SK-N-SH treated with all-trans-retinoic acid at 6 μM for 48 hours (cell line): ENCODE results near the gene VGLL1.

Experiments used
- ATAC-seq: fragments of 200-7000 bp; cut with Tn5 transposase; 3 replicates; pipeline ENCODE4 v1.9.1; 2020; ENCODE audit warnings: mild to moderate bottlenecking, moderate library complexity
- ARNTL ChIP-seq: fragments of 450-650 bp; formaldehyde crosslinking; IDR thresholded peaks from 2 replicates; pipeline ENCODE4 v1.5.0; 2020; ENCODE audit warnings: low read depth, mild to moderate bottlenecking, moderate library complexity, borderline replicate concordance
- BACH2 ChIP-seq: fragments of 250-450 bp; sonication (Bioruptor Pico); IDR thresholded peaks from 2 replicates; pipeline ENCODE4 v1.9.0; 2021; ENCODE audit warnings: mild to moderate bottlenecking, borderline replicate concordance
- CREB5 ChIP-seq: fragments of 250-450 bp; sonication (Bioruptor Pico); IDR thresholded peaks from 2 replicates; pipeline ENCODE4 v1.5.1; 2020; ENCODE audit warnings: low read depth, mild to moderate bottlenecking, moderate library complexity
- CSDC2 ChIP-seq: fragments of 250-450 bp; sonication (Bioruptor Pico); IDR thresholded peaks from 2 replicates; pipeline ENCODE4 v1.5.0; 2020; ENCODE audit warnings: mild to moderate bottlenecking, moderate library complexity
- CSRNP3 ChIP-seq: fragments of 250-450 bp; sonication (Bioruptor Pico); IDR thresholded peaks from 2 replicates; pipeline ENCODE4 v1.5.1; 2021; ENCODE audit warnings: mild to moderate bottlenecking, moderate library complexity
- ESRRG ChIP-seq: fragments of 250-450 bp; sonication (Bioruptor Pico); IDR thresholded peaks from 2 replicates; pipeline ENCODE4 v1.6.1; 2021; ENCODE audit warnings: mild to moderate bottlenecking
- GLIS3 ChIP-seq: fragments of 250-450 bp; sonication (Bioruptor Pico); IDR thresholded peaks from 2 replicates; pipeline ENCODE4 v1.5.0; 2020; ENCODE audit warnings: mild to moderate bottlenecking, moderate library complexity
- ISL1 ChIP-seq: fragments of 250-450 bp; sonication (Bioruptor Pico); IDR thresholded peaks from 2 replicates; pipeline ENCODE4 v2.1.2; 2022; ENCODE audit warnings: mild to moderate bottlenecking, moderate library complexity
- OSR1 ChIP-seq: fragments of 250-450 bp; sonication (Bioruptor Pico); IDR thresholded peaks from 2 replicates; pipeline ENCODE4 v1.8.0; 2022; ENCODE audit warnings: moderate library complexity, mild to moderate bottlenecking, inconsistent platforms
- PATZ1 ChIP-seq: fragments of 250-450 bp; sonication (Bioruptor Pico); IDR thresholded peaks from 2 replicates; pipeline ENCODE4 v1.8.0; 2020; ENCODE audit warnings: mild to moderate bottlenecking, moderate library complexity, borderline replicate concordance
- POU6F1 ChIP-seq: fragments of 250-450 bp; sonication (Bioruptor Pico); IDR thresholded peaks from 2 replicates; pipeline ENCODE4 v1.8.0; 2021; ENCODE audit warnings: low read depth, mild to moderate bottlenecking, moderate library complexity, borderline replicate concordance
- PPARA ChIP-seq: fragments of 250-450 bp; sonication (Bioruptor Pico); IDR thresholded peaks from 2 replicates; pipeline ENCODE4 v1.5.0; 2020; ENCODE audit warnings: mild to moderate bottlenecking, borderline replicate concordance
- SNAI2 ChIP-seq: fragments of 250-450 bp; sonication (Bioruptor Pico); IDR thresholded peaks from 2 replicates; pipeline ENCODE4 v1.5.0; 2020; ENCODE audit warnings: mild to moderate bottlenecking, moderate library complexity
- TOX ChIP-seq: fragments of 250-450 bp; sonication (Bioruptor Pico); IDR thresholded peaks from 2 replicates; pipeline ENCODE4 v1.8.0; 2021; ENCODE audit warnings: mild to moderate bottlenecking, moderate library complexity, borderline replicate concordance
- TSHZ2 ChIP-seq: fragments of 250-450 bp; sonication (Bioruptor Pico); IDR thresholded peaks from 2 replicates; pipeline ENCODE4 v1.5.0; 2020; ENCODE audit warnings: mild to moderate bottlenecking, moderate library complexity
- ZC3H10 ChIP-seq: fragments of 250-450 bp; sonication (Bioruptor Pico); IDR thresholded peaks from 2 replicates; pipeline ENCODE4 v1.5.1; 2021; ENCODE audit warnings: mild to moderate bottlenecking, moderate library complexity
- ZFP3 ChIP-seq: fragments of 250-450 bp; sonication (Bioruptor Pico); IDR thresholded peaks from 2 replicates; pipeline ENCODE4 v1.5.0; 2020; ENCODE audit warnings: mild to moderate bottlenecking, moderate library complexity
- ZFP30 ChIP-seq: fragments of 450-650 bp; formaldehyde crosslinking; IDR thresholded peaks from 2 replicates; pipeline ENCODE4 v1.5.0; 2022; ENCODE audit warnings: mild to moderate bottlenecking, moderate library complexity
- ZNF565 ChIP-seq: fragments of 450-650 bp; formaldehyde crosslinking; conservative IDR thresholded peaks from 2 replicates; pipeline ENCODE4 v1.5.0; 2020; ENCODE audit warnings: low read depth, mild to moderate bottlenecking, moderate library complexity
- ZNF8 ChIP-seq: fragments of 450-650 bp; formaldehyde crosslinking; IDR thresholded peaks from 2 replicates; pipeline ENCODE4 v1.5.0; 2020; ENCODE audit warnings: mild to moderate bottlenecking, moderate library complexity

VGLL1 gene

GRCh38 chrX:136584545-136584944 is 52.5 kb downstream of the VGLL1 start:
- no peak for TF ChIP-seq PATZ1 (CRISPR knock-in tag)
- no peak for TF ChIP-seq ARNTL (CRISPR knock-in tag)
- no peak for TF ChIP-seq ZC3H10 (CRISPR knock-in tag)
- TF ChIP-seq ZNF8 (CRISPR knock-in tag) = no peak
- TF ChIP-seq PPARA (CRISPR knock-in tag) = no peak
- no peak for TF ChIP-seq SNAI2 (CRISPR knock-in tag)
- TF ChIP-seq ZFP3 (CRISPR knock-in tag) = no peak
- TF ChIP-seq OSR1 (CRISPR knock-in tag) = no peak
- no peak for TF ChIP-seq CSRNP3 (CRISPR knock-in tag)
- no peak for TF ChIP-seq ESRRG
- TF ChIP-seq POU6F1 (CRISPR knock-in tag) = no peak
- TF ChIP-seq, all 23 proteins: peak for 0
- no peak for ATAC-seq

- TF ChIP-seq ESRRG = no peak
- TF ChIP-seq ZFP3 (CRISPR knock-in tag) = no peak
- TF ChIP-seq PPARA (CRISPR knock-in tag) = no peak
- TF ChIP-seq TSHZ2 (CRISPR knock-in tag) = no peak
- no peak for TF ChIP-seq TOX (CRISPR knock-in tag)
- TF ChIP-seq GLIS3 = no peak
- no peak for TF ChIP-seq SNAI2 (CRISPR knock-in tag)
- no peak for TF ChIP-seq ZC3H10 (CRISPR knock-in tag)
- TF ChIP-seq PATZ1 (CRISPR knock-in tag) = no peak
- TF ChIP-seq ISL1 (CRISPR knock-in tag) = no peak
- TF ChIP-seq BACH2 (CRISPR knock-in tag) = no peak
- TF ChIP-seq ARNTL (CRISPR knock-in tag) = no peak
- TF ChIP-seq CSDC2 (CRISPR knock-in tag) = no peak
- no peak for TF ChIP-seq CREB5 (CRISPR knock-in tag)
- TF ChIP-seq OSR1 (CRISPR knock-in tag) = no peak
- no peak for TF ChIP-seq ZNF565 (CRISPR knock-in tag)
- no peak for TF ChIP-seq POU6F1 (CRISPR knock-in tag)
- TF ChIP-seq ZFP30 (CRISPR knock-in tag) = no peak
- no peak for TF ChIP-seq CSRNP3 (CRISPR knock-in tag)
- no peak for ATAC-seq
Observed at GRCh38 chrX:136585262-136585661, 53.2 kb downstream of the VGLL1 start.
